A549 (cell line): ENCODE measurements around the gene TTN. TPM values are rescaled to one million over a fixed set of nuclear protein-coding genes. Genes with fewer than 3 reads are reported as not detected.

ENCODE experiments used
- ATAC-seq, 2 experiments: fragments of 200-7000 bp in 1 of 2; fragments of >200 bp in 1 of 2; cut with Nextera tagmentation in 1 of 2; cut with Tn5 transposase in 1 of 2; 3 replicates each; pipeline versions ENCODE4 v1.8.0 to v1.9.1; 2018 to 2020; ENCODE audit warnings: mild to moderate bottlenecking in 1 of 2, moderate library complexity in 1 of 2
- CTCF ChIA-PET: fragments of 300-600 bp; sonication (Branson Sonifier 250); formaldehyde crosslinking; extraction: SDS; loops from one replicate; lab custom pipeline; 2021; ENCODE audit warnings: antibody characterized with exemption, inconsistent platforms; lab: Yijun Ruan, JAX
- POLR2A ChIA-PET: fragments of 350-600 bp; formaldehyde crosslinking; extraction: SDS; loops from one replicate; lab custom pipeline; 2021; ENCODE audit warnings: antibody characterized with exemption, inconsistent platforms; lab: Yijun Ruan, JAX
- DNase-seq, 2 experiments: peaks; one replicate each; pipeline versions ENCODE4 v3.0.0 to v3.0.0-alpha.2; 2011 to 2016; ENCODE audit warnings: low read depth in 1 of 2, low spot score in 1 of 2
- FAIRE-seq: peaks from 2 replicates; lab custom pipeline; 2011; peaks lifted over from hg19 to GRCh38; lab: Jason Lieb, UNC
- H3K27ac ChIP-seq, 2 experiments: fragments of >200 bp; sonication (Bioruptor Twin); formaldehyde crosslinking; 3 replicates each; pipeline ENCODE4 v1.5.1; 2016 to 2017
- H3K4me1 ChIP-seq: fragments of >200 bp; sonication (Bioruptor Twin); formaldehyde crosslinking; 3 replicates; pipeline ENCODE4 v1.6.1; 2016
- H3K4me2 ChIP-seq: fragments of >200 bp; sonication (Bioruptor Twin); formaldehyde crosslinking; 3 replicates; pipeline ENCODE4 v1.6.1; 2016
- H3K4me3 ChIP-seq: fragments of >200 bp; sonication (Bioruptor Twin); formaldehyde crosslinking; 3 replicates; pipeline ENCODE4 v1.5.1; 2016
- H3K9me3 ChIP-seq: fragments of >200 bp; sonication (Bioruptor Twin); formaldehyde crosslinking; 3 replicates; pipeline ENCODE4 v1.6.1; 2016
- ATOH8 ChIP-seq: fragments of 250-450 bp; sonication (Bioruptor Pico); IDR thresholded peaks from 2 replicates; pipeline ENCODE4 v1.5.0; 2020; ENCODE audit warnings: low read depth, mild to moderate bottlenecking, moderate library complexity
- CBX2 ChIP-seq: fragments of 200-600 bp; sonication (generic); IDR thresholded peaks from 2 replicates; pipeline ENCODE4 v1.6.1; 2016; ENCODE audit warnings: low read depth, mild to moderate bottlenecking, borderline replicate concordance
- CBX8 ChIP-seq: fragments of 200-600 bp; sonication (generic); IDR thresholded peaks from 2 replicates; pipeline ENCODE4 v1.6.1; 2016
- CHD2 ChIP-seq: fragments of 150-350 bp; IDR thresholded peaks from 2 replicates; pipeline ENCODE4 v1.6.1; 2014; ENCODE audit warnings: low read length; ENCODE audit not compliant: partially characterized antibody
- CTCF ChIP-seq: fragments of >200 bp; sonication (Bioruptor Twin); formaldehyde crosslinking; IDR thresholded peaks from 3 replicates; pipeline ENCODE4 v1.5.1; 2016
- EHMT2 ChIP-seq: fragments of 200-600 bp; sonication (generic); IDR thresholded peaks from 2 replicates; pipeline ENCODE4 v1.6.1; 2016; ENCODE audit warnings: antibody characterized with exemption, low read depth, mild to moderate bottlenecking, moderate library complexity
- FOSB ChIP-seq: fragments of 250-450 bp; sonication (Bioruptor Pico); IDR thresholded peaks from 2 replicates; pipeline ENCODE4 v1.5.0; 2020; ENCODE audit warnings: mild to moderate bottlenecking, moderate library complexity
- GATA3 ChIP-seq: IDR thresholded peaks from 2 replicates; pipeline ENCODE4 v1.6.1; 2012; ENCODE audit warnings: borderline replicate concordance
- HES2 ChIP-seq: fragments of >200 bp; sonication (Bioruptor Twin); formaldehyde crosslinking; IDR thresholded peaks from 2 replicates; pipeline ENCODE4 v1.6.1; 2016
- HOXA7 ChIP-seq: fragments of 250-450 bp; sonication (Bioruptor Pico); IDR thresholded peaks from 2 replicates; pipeline ENCODE4 v1.5.0; 2020; ENCODE audit warnings: mild to moderate bottlenecking, moderate library complexity
- POLR2AphosphoS2 ChIP-seq: conservative IDR thresholded peaks from 2 replicates; pipeline ENCODE4 v1.6.1; 2012; ENCODE audit warnings: low read length, improper control_type of control experiment, inconsistent platforms
- RARB ChIP-seq: fragments of 250-450 bp; sonication (Bioruptor Pico); IDR thresholded peaks from 2 replicates; pipeline ENCODE4 v1.8.0; 2021; ENCODE audit warnings: mild to moderate bottlenecking, moderate library complexity
- RFX5 ChIP-seq: fragments of 450-650 bp; IDR thresholded peaks from 2 replicates; pipeline ENCODE4 v1.7.1; 2014; ENCODE audit warnings: antibody characterized with exemption, mild to moderate bottlenecking, moderate library complexity
- RNF2 ChIP-seq: fragments of 200-600 bp; sonication (generic); IDR thresholded peaks from 2 replicates; pipeline ENCODE4 v1.6.1; 2016; ENCODE audit warnings: low read depth, mild to moderate bottlenecking, antibody characterized with exemption, moderate library complexity, borderline replicate concordance
- ZC3H11A ChIP-seq: fragments of 450-650 bp; IDR thresholded peaks from 2 replicates; pipeline ENCODE4 v1.6.1; 2014; ENCODE audit warnings: antibody characterized with exemption, mild to moderate bottlenecking
- ZNF302 ChIP-seq: fragments of 250-450 bp; sonication (Bioruptor Pico); IDR thresholded peaks from 2 replicates; pipeline ENCODE4 v1.9.0; 2021; ENCODE audit warnings: inconsistent platforms, mild to moderate bottlenecking, moderate library complexity
- WGBS: methylation state at CpG from one replicate; pipeline ENCODE4 v1.1.6; 2017; ENCODE audit errors: missing lambda C conversion rate; 5-methylcytosine and 5-hydroxymethylcytosine counted together
- polyA plus RNA-seq, 4 experiments: library from polyadenylated mRNA; depleted of rRNA in 3 of 4; stranded (reverse); fragments of >200 nt; fragmentation: RNase III in 1 of 4; extraction: RNeasy Plus Mini Kit Qiagen cat#74134 plus additional on column Dnase treatment in 1 of 4; gene quantifications; 2 replicates in 3 of 4; 3 replicates in 1 of 4; pipeline ENCODE4 v1.2.3, GENCODE V29; 2011 to 2017

TTN gene
- polyA plus RNA-seq, 2 of the 4 experiments (the other 2 are of a cell fraction): under 0.01 TPM; not detected in 1

GRCh38 chr2:178783889-178784288 is 23.3 kb downstream of the TTN start:
- no peak overlapping the region for H3K27ac ChIP-seq
- FAIRE-seq (no peak), ATAC-seq (no peak)
- no peak overlapping the region for H3K4me2 ChIP-seq
- POLR2A ChIA-PET: no interaction called here
- TF ChIP-seq RNF2 (no peak), CBX8 (no peak), CBX2 (no peak), RFX5 (no peak), RARB (CRISPR knock-in tag) (no peak), EHMT2 (no peak), HOXA7 (no peak)
- TF ChIP-seq, all 56 proteins: peak for 0
- CTCF ChIA-PET: interaction anchor here (1.3 kb wide), 1 partner anchor 22 kb away, joined by 4 read pairs; no protein-coding TSS in a partner anchor
- Histone ChIP-seq H3K4me1 (no peaks in the 10 kb centered on the region), H3K9me3 (no peaks in the 10 kb centered on the region), H3K4me3 (no peak overlapping the region)
- no peak for DNase-seq
- WGBS: 62% methylated on average over 10 of the region's 10 CpGs

GRCh38 chr2:178782236-178782635 is 25.0 kb downstream of the TTN start:
- WGBS: 54% methylated on average over 7 of the region's 7 CpGs
- H3K4me1 ChIP-seq: no peaks in the 10 kb centered on the region
- POLR2A ChIA-PET: no interaction called here

GRCh38 chr2:178777577-178777976 is 29.6 kb downstream of the TTN start:
- 12% methylated on average over 7 of the region's 7 CpGs for WGBS
- DNase-seq (no peak), ATAC-seq (no peak), FAIRE-seq (no peak)
- TF ChIP-seq ATOH8 (CRISPR knock-in tag) (no peak), RARB (CRISPR knock-in tag) (no peak), GATA3 (no peak), EHMT2 (no peak), ZC3H11A (no peak), CTCF (no peak), RNF2 (no peak), POLR2AphosphoS2 (no peak), FOSB (CRISPR knock-in tag) (no peak)
- Histone ChIP-seq H3K4me2 (no peak overlapping the region), H3K27ac (no peak overlapping the region), H3K4me3 (no peak overlapping the region), H3K9me3 (no peaks in the 10 kb centered on the region), H3K4me1 (no peaks in the 10 kb centered on the region)
- CTCF ChIA-PET: interaction anchor here (1.3 kb wide), 1 partner anchor 15 kb away, joined by 5 read pairs; no protein-coding TSS in a partner anchor
- POLR2A ChIA-PET: no interaction called here

More at GRCh38 chr2:178782236-178782635, 25.0 kb downstream of the TTN start:
- no peak overlapping the region for H3K4me3 ChIP-seq
- H3K27ac ChIP-seq: no peak overlapping the region
- FAIRE-seq: no peak
- no peak overlapping the region for H3K4me2 ChIP-seq
- H3K9me3 ChIP-seq: no peaks in the 10 kb centered on the region
- CTCF ChIA-PET: interaction anchor here (0.9 kb wide), 1 partner anchor 21 kb away, joined by 3 read pairs; no protein-coding TSS in a partner anchor
- TF ChIP-seq ATOH8 (CRISPR knock-in tag) (no peak), ZC3H11A (no peak), HES2 (no peak)
- DNase-seq: no peak
- ATAC-seq: no peak

GRCh38 chr2:178776751-178777150 is 30.5 kb downstream of the TTN start:
- TF ChIP-seq CHD2 (no peak), ZNF302 (CRISPR knock-in tag) (no peak)
- H3K4me2 ChIP-seq: no peak overlapping the region
- H3K4me1 ChIP-seq: no peaks in the 10 kb centered on the region
- ChIA-PET CTCF (interaction anchor here (1.3 kb wide), 1 partner anchor 15 kb away, joined by 5 read pairs; no protein-coding TSS in a partner anchor), POLR2A (no interaction called here)
- ATAC-seq (no peak), DNase-seq (no peak), FAIRE-seq (no peak)
- H3K27ac ChIP-seq: no peak overlapping the region
- no peaks in the 10 kb centered on the region for H3K9me3 ChIP-seq
- 32% methylated on average over 4 of the region's 4 CpGs for WGBS
- H3K4me3 ChIP-seq: no peak overlapping the region
